DMS114 treated with DMSO at 0.1 percent for 48 hours (cell line): Measurements from ENCODE around the gene MOB3B.

Source experiments
- DNase-seq: peaks from one replicate; lab custom pipeline; 2025; ENCODE audit not compliant: unreplicated experiment; lab: John Stamatoyannopoulos, UW

Gene MOB3B

GRCh38 chr9:27529316-27530278 is at the start of gene MOB3B:
TSS of gene MOB3B (minus strand) at chr9:27529814. CDS start at chr9:27455550, 74,264 bp downstream.
- DNase-seq, result peak; percentile 8

- DNase-seq, result peak; percentile 90
Measured at GRCh38 chr9:27573634-27574590, 44.3 kb upstream of the MOB3B start.

GRCh38 chr9:27572918-27573633 is 43.5 kb upstream of the MOB3B start, which contains the start of gene C9orf72:
TSS of gene C9orf72 (minus strand) at chr9:27573481. CDS start at chr9:27567120, 6,361 bp downstream.
- DNase-seq, result no peak

GRCh38 chr9:27572566-27572917 is 42.9 kb upstream of the MOB3B start:
- DNase-seq, result no peak

GRCh38 chr9:27572061-27572460 is 42.4 kb upstream of the MOB3B start:
- DNase-seq, result no peak

- DNase-seq, result no peak
Measured at GRCh38 chr9:27571011-27571410, 41.4 kb upstream of the MOB3B start.

GRCh38 chr9:27569406-27569805 is 39.8 kb upstream of the MOB3B start:
- DNase-seq, result no peak

- DNase-seq, result no peak
Measured at GRCh38 chr9:27566118-27566517, 36.5 kb upstream of the MOB3B start.

- no peak for DNase-seq
Measured at GRCh38 chr9:27565696-27566095, 36.1 kb upstream of the MOB3B start.

- no peak for DNase-seq
Measured at GRCh38 chr9:27564670-27565069, 35.1 kb upstream of the MOB3B start.

GRCh38 chr9:27563738-27564430 is 34.3 kb upstream of the MOB3B start:
- DNase-seq, result no peak

GRCh38 chr9:27561685-27562084 is 32.1 kb upstream of the MOB3B start:
- no peak for DNase-seq

GRCh38 chr9:27560457-27560856 is 30.8 kb upstream of the MOB3B start:
- DNase-seq, result no peak

- DNase-seq, result no peak
Measured at GRCh38 chr9:27558307-27558706, 28.7 kb upstream of the MOB3B start.

GRCh38 chr9:27556470-27556869 is 26.9 kb upstream of the MOB3B start:
- no peak for DNase-seq

GRCh38 chr9:27554712-27555111 is 25.1 kb upstream of the MOB3B start:
- DNase-seq, result no peak

- no peak for DNase-seq
Measured at GRCh38 chr9:27549196-27549755, 19.7 kb upstream of the MOB3B start.

- DNase-seq, result peak; percentile 5
Measured at GRCh38 chr9:27548055-27548741, 18.6 kb upstream of the MOB3B start.

- no peak for DNase-seq
Measured at GRCh38 chr9:27545471-27545870, 15.9 kb upstream of the MOB3B start.
